ENCODE measurements around the gene CAMK4.

Gene CAMK4

GRCh38 chr5:111223787-111224560 lies at the start of gene CAMK4:
TSS of gene CAMK4 (plus strand) at chr5:111224384. CDS start at chr5:111224484, 100 bp downstream.
- DNase-seq (ENCODE audit: low read depth): peak; percentile 55

- DNase-seq (ENCODE audit: low read depth): no peak
Measured at GRCh38 chr5:111183064-111183463, 41.1 kb upstream of the CAMK4 start.

- DNase-seq (ENCODE audit: low read depth): no peak
Measured at GRCh38 chr5:111187079-111187478, 37.1 kb upstream of the CAMK4 start.

GRCh38 chr5:111194053-111194452 lies 30.1 kb upstream of the CAMK4 start:
- no peak for DNase-seq (ENCODE audit: low read depth)

GRCh38 chr5:111194925-111195324 lies 29.3 kb upstream of the CAMK4 start:
- peak; percentile 18 for DNase-seq (ENCODE audit: low read depth)

- DNase-seq (ENCODE audit: low read depth): peak; percentile 15
Measured at GRCh38 chr5:111197523-111197922, 26.7 kb upstream of the CAMK4 start.

- DNase-seq (ENCODE audit: low read depth): no peak
Measured at GRCh38 chr5:111198281-111198966, 25.8 kb upstream of the CAMK4 start.

- no peak for DNase-seq (ENCODE audit: low read depth)
Measured at GRCh38 chr5:111200828-111201227, 23.4 kb upstream of the CAMK4 start.

GRCh38 chr5:111201705-111202104 lies 22.5 kb upstream of the CAMK4 start:
- no peak for DNase-seq (ENCODE audit: low read depth)

GRCh38 chr5:111211341-111211740 lies 12.8 kb upstream of the CAMK4 start:
- no peak for DNase-seq (ENCODE audit: low read depth)

- no peak for DNase-seq (ENCODE audit: low read depth)
Measured at GRCh38 chr5:111214052-111214742, 10.0 kb upstream of the CAMK4 start.

GRCh38 chr5:111215971-111216370 lies 8.2 kb upstream of the CAMK4 start:
- DNase-seq (ENCODE audit: low read depth): no peak

- no peak for DNase-seq (ENCODE audit: low read depth)
Measured at GRCh38 chr5:111221139-111221538, 3.0 kb upstream of the CAMK4 start.

GRCh38 chr5:111223101-111223786 lies 940 bp upstream of the CAMK4 start:
- peak; percentile 4 for DNase-seq (ENCODE audit: low read depth)

- no peak for DNase-seq (ENCODE audit: low read depth)
Measured at GRCh38 chr5:111224561-111225345, 569 bp downstream of the CAMK4 start.

- no peak for DNase-seq (ENCODE audit: low read depth)
Measured at GRCh38 chr5:111225926-111226325, 1.7 kb downstream of the CAMK4 start.

GRCh38 chr5:111226556-111226955 lies 2.4 kb downstream of the CAMK4 start:
- DNase-seq (ENCODE audit: low read depth): no peak

GRCh38 chr5:111227226-111227782 lies 3.1 kb downstream of the CAMK4 start:
- no peak for DNase-seq (ENCODE audit: low read depth)

GRCh38 chr5:111227801-111228200 lies 3.6 kb downstream of the CAMK4 start:
- peak; percentile 11 for DNase-seq (ENCODE audit: low read depth)

- DNase-seq (ENCODE audit: low read depth): no peak
Measured at GRCh38 chr5:111228520-111229220, 4.5 kb downstream of the CAMK4 start.
